MCF 10A (cell line): ENCODE data around the gene CPED1. TPM values are rescaled to one million over a fixed set of nuclear protein-coding genes. Genes with fewer than 3 reads are reported as not detected.

Experiments used
- BruUV-seq: library from RNA; stranded (reverse); fragments of 400-500 nt; replicated peaks from 2 replicates; lab custom pipeline; 2021; lab: Mats Ljungman, UMichigan
- CTCF ChIA-PET: fragments of 300-600 bp; sonication (Branson Sonifier 250); formaldehyde crosslinking; extraction: SDS; loops from one replicate; lab custom pipeline; 2021; ENCODE audit warnings: antibody characterized with exemption, inconsistent platforms; lab: Yijun Ruan, JAX
- POLR2A ChIA-PET: fragments of 300-600, 350-650 bp; sonication (Branson Sonifier 250); formaldehyde crosslinking; extraction: SDS; loops from one replicate; lab custom pipeline; 2020; ENCODE audit warnings: antibody characterized with exemption, inconsistent platforms; lab: Yijun Ruan, JAX
- DNase-seq: peaks from one replicate; pipeline ENCODE4 v3.0.0-alpha.2; 2018; ENCODE audit not compliant: unreplicated experiment
- H3K27ac Mint-ChIP-seq: one replicate; pipeline ENCODE4 v1.8.0; 2022; ENCODE audit warnings: mild to moderate bottlenecking, low read depth, mixed read lengths; ENCODE audit not compliant: unreplicated experiment
- H3K27me3 Mint-ChIP-seq: one replicate; pipeline ENCODE4 v1.8.0; 2022; ENCODE audit warnings: mixed read lengths; ENCODE audit not compliant: insufficient read depth, unreplicated experiment
- H3K36me3 Mint-ChIP-seq: one replicate; pipeline ENCODE4 v1.8.0; 2022; ENCODE audit warnings: mild to moderate bottlenecking, moderate library complexity, mixed read lengths; ENCODE audit not compliant: insufficient read depth, unreplicated experiment
- H3K4me1 Mint-ChIP-seq: one replicate; pipeline ENCODE4 v1.8.0; 2022; ENCODE audit warnings: mixed read lengths; ENCODE audit not compliant: insufficient read depth, unreplicated experiment
- H3K4me3 Mint-ChIP-seq: one replicate; pipeline ENCODE4 v1.8.0; 2022; ENCODE audit warnings: mild to moderate bottlenecking, moderate library complexity, mixed read lengths; ENCODE audit not compliant: unreplicated experiment
- H3K9me3 Mint-ChIP-seq: one replicate; pipeline ENCODE4 v1.8.0; 2022; ENCODE audit warnings: mixed read lengths; ENCODE audit not compliant: unreplicated experiment
- intact Hi-C: fragments of 100-400 bp; cut with micrococcal nuclease; formaldehyde crosslinking; loops from 2 replicates; pipeline ENCODE4 v1.14.1; 2022
- total RNA-seq: library from RNA; stranded (reverse); gene quantifications from 2 replicates; pipeline ENCODE4 v1.2.3, GENCODE V29; 2022
- TF ChIP-seq, protein P1 (sequence below): fragments of 200-600 bp; IDR thresholded peaks from one replicate; pipeline ENCODE4 v1.8.0; 2022; ENCODE audit warnings: antibody characterized with exemption, mild to moderate bottlenecking; ENCODE audit not compliant: unreplicated experiment

CPED1 gene
- total RNA-seq, 1 experiment from 2014 or later: not detected

DNA sequence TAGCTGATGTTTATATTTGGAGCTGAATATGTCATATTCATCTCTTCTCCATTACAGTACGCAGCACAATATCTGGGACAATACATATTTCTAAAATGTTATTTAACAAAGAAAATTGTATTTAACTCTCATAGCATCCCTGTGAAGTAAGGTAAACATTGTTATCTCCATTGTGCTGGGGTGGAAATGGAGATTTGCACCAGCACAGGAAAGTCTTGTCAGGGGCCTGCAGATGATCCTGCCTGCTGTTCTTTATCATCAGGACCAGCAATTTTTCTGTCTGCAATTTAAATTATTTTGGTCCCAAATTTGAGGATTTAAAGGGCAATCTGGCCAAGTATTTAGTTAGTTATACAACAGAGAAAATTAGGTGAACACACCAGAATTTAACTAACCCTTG lies 144.4 kb downstream of the CPED1 start:
- ChIA-PET CTCF (no interaction called here), POLR2A (no interaction called here)
- no peak for DNase-seq
- Mint-ChIP-seq H3K27me3 (no peaks in the 10 kb centered on the region), H3K4me3 (no peak overlapping the region), H3K27ac (no peak overlapping the region), H3K9me3 (no peaks in the 10 kb centered on the region), H3K36me3 (no peaks in the 10 kb centered on the region), H3K4me1 (no peaks in the 10 kb centered on the region)
- TF ChIP-seq, protein P1, sequence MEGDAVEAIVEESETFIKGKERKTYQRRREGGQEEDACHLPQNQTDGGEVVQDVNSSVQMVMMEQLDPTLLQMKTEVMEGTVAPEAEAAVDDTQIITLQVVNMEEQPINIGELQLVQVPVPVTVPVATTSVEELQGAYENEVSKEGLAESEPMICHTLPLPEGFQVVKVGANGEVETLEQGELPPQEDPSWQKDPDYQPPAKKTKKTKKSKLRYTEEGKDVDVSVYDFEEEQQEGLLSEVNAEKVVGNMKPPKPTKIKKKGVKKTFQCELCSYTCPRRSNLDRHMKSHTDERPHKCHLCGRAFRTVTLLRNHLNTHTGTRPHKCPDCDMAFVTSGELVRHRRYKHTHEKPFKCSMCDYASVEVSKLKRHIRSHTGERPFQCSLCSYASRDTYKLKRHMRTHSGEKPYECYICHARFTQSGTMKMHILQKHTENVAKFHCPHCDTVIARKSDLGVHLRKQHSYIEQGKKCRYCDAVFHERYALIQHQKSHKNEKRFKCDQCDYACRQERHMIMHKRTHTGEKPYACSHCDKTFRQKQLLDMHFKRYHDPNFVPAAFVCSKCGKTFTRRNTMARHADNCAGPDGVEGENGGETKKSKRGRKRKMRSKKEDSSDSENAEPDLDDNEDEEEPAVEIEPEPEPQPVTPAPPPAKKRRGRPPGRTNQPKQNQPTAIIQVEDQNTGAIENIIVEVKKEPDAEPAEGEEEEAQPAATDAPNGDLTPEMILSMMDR: no peak
- no TSS peak for BruUV-seq
- intact Hi-C loops: no loop called here

DNA sequence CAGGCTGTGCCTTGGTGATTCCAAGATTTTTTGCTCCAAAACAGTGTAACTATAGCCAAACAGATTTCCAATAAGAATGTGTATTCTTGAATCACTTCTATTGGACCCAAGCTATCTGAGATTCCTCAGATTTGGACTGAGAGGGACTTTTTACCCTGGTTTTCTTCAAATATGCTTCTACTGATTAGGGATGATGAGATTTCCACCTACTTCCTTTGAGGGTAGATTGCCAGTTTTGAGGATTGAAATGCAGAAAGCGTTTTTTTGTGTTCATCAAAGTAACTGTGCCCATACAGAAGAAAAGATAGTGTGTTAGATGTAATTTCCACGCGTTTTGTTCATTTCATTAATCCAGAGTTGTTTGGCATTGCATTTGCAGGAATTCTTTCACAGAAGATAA lies 144.9 kb downstream of the CPED1 start:
- no peak overlapping the region for H3K4me3 Mint-ChIP-seq
- intact Hi-C loops: no loop called here
- CTCF ChIA-PET: no interaction called here

DNA sequence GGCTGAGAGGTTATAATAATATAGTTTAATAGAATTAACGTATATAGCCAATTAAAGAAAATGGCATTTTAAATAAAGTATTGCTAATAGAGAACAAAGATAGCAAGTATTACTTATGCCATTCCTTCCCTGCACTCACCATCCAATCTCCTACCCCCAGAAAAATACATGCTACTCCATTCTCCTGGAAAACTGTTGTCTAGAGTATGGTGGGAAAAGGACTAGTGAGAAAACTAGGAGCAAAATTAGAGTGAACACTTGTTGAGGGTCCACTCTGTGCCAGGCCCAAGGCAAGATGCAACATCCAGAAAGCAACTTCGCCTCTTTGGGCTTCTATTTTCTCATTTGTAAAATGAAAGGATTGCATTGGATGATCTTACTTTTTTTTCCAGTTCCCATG lies 149.1 kb downstream of the CPED1 start:
- no peak overlapping the region for H3K4me3 Mint-ChIP-seq
- no peaks in the 10 kb centered on the region for H3K9me3 Mint-ChIP-seq
- CTCF ChIA-PET: no interaction called here
- no peak for DNase-seq
- no TSS peak for BruUV-seq
- peaks cover 6% of the 10 kb centered on the region for H3K4me1 Mint-ChIP-seq
- H3K27me3 Mint-ChIP-seq: peaks cover 31% of the 10 kb centered on the region
- POLR2A ChIA-PET: no interaction called here
- intact Hi-C loops: no loop called here
- H3K27ac Mint-ChIP-seq: no peak overlapping the region
- TF ChIP-seq, protein P1: no peak
- no peaks in the 10 kb centered on the region for H3K36me3 Mint-ChIP-seq

More for the DNA sequence above, 144.9 kb downstream of the CPED1 start:
- Mint-ChIP-seq H3K4me1 (peaks cover 4% of the 10 kb centered on the region), H3K27ac (no peak overlapping the region), H3K27me3 (no peaks in the 10 kb centered on the region), H3K36me3 (no peaks in the 10 kb centered on the region), H3K9me3 (no peaks in the 10 kb centered on the region)
- DNase-seq: no peak
- no TSS peak for BruUV-seq
- POLR2A ChIA-PET: no interaction called here
- TF ChIP-seq, protein P1: no peak

DNA sequence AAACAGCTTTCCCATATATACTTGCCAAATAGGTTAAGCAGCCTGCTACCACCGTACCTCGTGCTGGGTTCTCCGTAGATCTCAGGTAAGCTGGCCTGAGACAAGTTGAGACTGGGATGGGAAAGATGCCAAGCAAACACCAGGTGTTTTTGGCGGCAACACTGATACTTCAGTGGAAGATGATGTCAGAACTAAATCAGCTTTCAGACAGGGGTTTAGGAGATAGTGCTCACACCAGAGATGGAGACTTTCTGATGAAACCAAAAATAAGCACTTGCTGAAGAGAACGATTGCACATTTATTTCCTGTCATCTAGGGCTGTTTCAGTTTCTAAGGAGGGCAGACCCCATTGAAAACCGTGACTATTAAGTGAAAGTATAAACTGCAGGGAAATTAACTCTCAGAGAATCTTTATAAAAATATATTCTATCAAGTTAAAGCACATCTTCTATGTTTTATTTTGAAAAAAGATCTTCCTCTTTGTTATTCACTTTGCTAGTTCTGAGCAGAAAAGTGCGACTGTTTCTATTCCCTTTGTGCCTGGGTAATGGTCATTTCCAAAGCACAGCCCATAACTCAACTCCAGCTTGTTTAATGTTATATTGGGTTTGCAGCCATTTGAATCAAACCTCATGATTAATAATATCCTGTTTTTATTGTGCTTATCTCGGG lies 149.9 kb downstream of the CPED1 start:
- DNase-seq: peak; percentile 33
- intact Hi-C loops: no loop called here
- no TSS peak for BruUV-seq
- TF ChIP-seq, protein P1: no peak
- no peaks in the 10 kb centered on the region for H3K9me3 Mint-ChIP-seq
- H3K4me1 Mint-ChIP-seq: peaks cover 6% of the 10 kb centered on the region
- H3K4me3 Mint-ChIP-seq: no peak overlapping the region
- H3K36me3 Mint-ChIP-seq: no peaks in the 10 kb centered on the region
- no peak overlapping the region for H3K27ac Mint-ChIP-seq
- CTCF ChIA-PET: interaction anchor here (0.6 kb wide), 1 partner anchor 618 kb away, joined by 4 read pairs; no protein-coding TSS in a partner anchor
- POLR2A ChIA-PET: no interaction called here
- H3K27me3 Mint-ChIP-seq: peaks cover 34% of the 10 kb centered on the region
